Astrocyte of the spinal cord (primary cell): Measurements from ENCODE around the gene TMEM181.
"Not testable (repeated sequence)": the region's sequence is repeated elsewhere in the genome, so short reads cannot be mapped to it uniquely, and the experiment has no call there.

ENCODE experiments used
- DNase-seq: peaks from one replicate; pipeline ENCODE4 v3.0.0; 2011; ENCODE audit warnings: low read depth, low spot score
- H3K4me3 ChIP-seq: 2 replicates; pipeline ENCODE4 v1.5.1; 2011; ENCODE audit warnings: low read depth, mild to moderate bottlenecking, low read length, moderate library complexity
- CTCF ChIP-seq: IDR thresholded peaks from 2 replicates; pipeline ENCODE4 v1.5.1; 2012; ENCODE audit warnings: low read depth, mild to moderate bottlenecking, low read length, inconsistent platforms
- in situ Hi-C: cut with HindIII; loops from 2 replicates; pipeline ENCODE4 v1.10.0; 2017; ENCODE audit warnings: low sequenced_read_pairs

Gene TMEM181

DNA sequence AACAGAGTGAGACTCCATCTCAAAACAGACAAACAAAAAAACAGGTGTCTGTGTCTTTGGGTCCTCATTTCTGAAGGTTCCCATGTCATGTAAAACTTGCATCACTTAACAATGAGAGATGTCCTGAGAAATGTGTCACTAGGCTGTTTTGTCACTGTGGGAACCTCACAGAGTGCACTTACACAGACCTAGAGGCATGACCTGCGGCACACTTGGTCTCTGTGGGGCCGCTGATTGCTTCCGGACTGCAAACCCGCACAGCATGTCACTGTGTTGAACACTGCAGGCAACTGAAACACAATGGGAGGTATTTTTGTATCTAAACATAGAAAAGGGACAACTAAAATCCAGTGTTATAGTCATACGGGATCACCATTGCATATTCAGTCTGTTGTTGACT lies 42.3 kb upstream of the TMEM181 start:
- peak; percentile 20 for DNase-seq
- H3K4me3 ChIP-seq, result no peak overlapping the region
- no peak for TF ChIP-seq CTCF
- in situ Hi-C loops, result no loop called here

DNA sequence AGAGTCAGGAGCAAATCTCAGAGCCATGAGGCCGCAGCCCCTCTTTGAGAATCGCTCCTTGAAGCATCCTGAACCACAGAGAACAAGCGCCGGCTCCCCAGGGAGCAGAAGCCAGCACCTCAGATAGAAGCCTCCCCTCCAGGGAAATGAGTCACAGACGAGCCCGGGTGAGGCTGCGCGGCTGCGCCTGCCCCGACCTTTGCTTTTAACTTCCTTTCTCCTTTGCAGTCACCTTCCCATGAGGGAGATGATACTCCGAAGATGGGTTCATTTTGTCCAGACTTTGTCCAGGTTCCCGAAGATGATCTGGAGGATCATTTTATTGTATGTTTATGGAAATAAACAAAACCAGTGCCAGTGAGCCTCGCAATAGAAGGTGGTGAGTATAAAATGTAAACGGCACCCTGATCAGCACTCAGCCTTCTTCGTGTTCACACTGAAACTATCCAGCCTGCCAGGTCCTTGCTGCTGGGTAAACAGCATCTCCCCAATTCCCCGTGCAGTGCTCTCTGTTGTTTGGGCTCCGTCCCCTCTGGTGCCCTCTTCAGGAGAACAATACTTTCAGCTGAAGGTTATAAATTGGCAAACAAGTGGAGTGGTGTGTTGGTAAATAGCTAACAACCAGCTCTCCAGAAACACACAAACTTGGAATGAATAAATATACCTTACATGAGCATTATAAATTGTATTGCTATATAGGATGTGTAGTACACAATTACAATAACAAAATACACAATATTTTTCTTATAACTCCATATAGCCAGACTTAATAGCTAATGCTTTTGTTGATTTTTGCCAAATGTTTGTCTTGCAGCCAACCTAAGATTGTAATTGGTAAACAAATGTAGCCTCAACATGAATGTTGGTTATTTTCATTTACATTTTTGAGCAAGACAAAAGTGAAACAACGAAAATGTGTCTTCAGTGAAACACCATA lies 41.4 kb upstream of the TMEM181 start:
- H3K4me3 ChIP-seq, result peak overlapping the region; percentile 20
- in situ Hi-C loops, result no loop called here
- peak; percentile 65 for TF ChIP-seq CTCF

GRCh38 chr6:158519300-158519699 lies 40.6 kb upstream of the TMEM181 start:
- no peak for TF ChIP-seq CTCF
- H3K4me3 ChIP-seq, result no peak overlapping the region
- DNase-seq, result no peak
- in situ Hi-C loops, result no loop called here

More for the DNA sequence above, 41.4 kb upstream of the TMEM181 start:
- DNase-seq, result peak; percentile 75

DNA sequence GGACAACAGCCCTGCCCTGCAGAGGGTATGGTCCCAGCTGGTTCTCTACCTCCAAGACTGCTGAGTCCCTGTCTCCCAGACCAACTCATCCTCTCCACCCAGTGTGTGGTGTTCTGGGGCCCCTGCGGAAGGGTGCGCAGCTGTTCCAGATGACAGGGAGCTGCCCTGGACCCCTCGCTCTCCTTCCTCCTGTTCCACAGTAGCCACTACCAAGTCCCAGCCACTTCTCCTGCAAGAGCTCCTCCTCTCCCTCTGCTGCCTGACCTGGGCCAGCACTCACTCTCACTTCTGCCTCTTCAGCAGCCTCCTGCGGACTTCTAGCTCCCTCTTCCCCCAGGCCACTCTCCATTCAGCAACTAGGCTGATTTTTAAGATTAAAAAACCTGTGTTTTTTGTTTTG lies 40.1 kb upstream of the TMEM181 start:
- in situ Hi-C loops, result no loop called here
- no peak for TF ChIP-seq CTCF

DNA sequence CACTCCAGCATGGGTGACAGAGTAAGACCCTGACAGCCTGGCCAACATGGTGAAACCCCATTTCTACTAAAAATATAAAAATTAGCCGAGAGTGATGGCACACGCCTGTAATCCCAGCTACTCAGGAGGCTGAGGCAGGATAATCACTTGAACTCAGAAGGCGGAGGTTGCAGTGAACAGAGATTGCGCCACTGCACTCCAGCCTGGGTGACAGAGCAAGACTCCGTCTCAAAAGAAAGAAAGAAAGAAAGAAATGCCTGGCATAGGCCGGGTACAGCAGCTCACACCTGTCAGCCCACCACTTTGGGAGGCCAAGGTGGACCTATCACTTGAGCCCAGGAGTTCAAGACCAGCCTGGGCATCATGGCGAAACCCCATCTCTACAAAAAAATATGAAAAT lies 38.9 kb upstream of the TMEM181 start:
- in situ Hi-C loops, DNase-seq, H3K4me3 ChIP-seq: not testable (repeated sequence)

More for the DNA sequence above, 40.1 kb upstream of the TMEM181 start:
- H3K4me3 ChIP-seq, result no peak overlapping the region
- DNase-seq, result no peak

DNA sequence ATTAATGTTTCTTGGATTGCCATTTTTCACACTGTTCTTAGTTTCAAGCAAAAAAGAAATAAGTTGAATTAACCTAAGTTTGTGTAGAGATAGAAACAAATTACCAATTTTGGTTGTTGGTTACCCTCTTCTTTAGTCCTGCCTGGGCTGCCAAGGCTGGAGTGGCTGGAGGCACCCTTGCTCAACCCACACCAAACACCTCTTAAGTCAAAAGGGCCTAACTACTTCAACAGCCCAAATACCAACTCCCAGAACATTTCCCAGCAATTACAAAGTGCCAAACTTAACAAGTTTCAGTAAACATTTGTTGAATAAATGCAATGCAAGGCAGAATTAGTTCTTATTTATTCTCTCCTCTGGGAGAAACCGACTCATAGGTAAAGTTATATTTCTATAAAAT lies 38.1 kb upstream of the TMEM181 start:
- in situ Hi-C loops, result no loop called here
- TF ChIP-seq CTCF, result no peak

DNA sequence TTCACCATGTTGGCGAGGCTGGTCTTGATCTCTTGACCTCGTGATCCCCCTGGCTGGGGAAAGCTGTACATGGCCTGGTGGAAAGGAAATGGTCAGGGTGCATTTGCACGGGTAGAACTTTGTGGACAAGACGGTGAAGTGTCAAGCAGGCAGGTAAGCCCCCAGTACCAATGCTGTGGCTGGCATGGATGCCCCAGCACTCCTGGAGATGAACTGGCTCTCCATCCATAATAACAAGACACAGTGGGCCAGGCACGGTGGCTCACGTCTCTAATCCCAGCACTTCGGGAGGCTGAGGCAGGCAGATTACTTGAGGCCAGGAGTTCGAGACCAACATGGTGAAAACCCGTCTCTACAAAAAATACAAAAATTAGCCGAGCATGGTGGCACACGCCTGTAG lies 37.3 kb upstream of the TMEM181 start:
- no peak for DNase-seq
- no peak overlapping the region for H3K4me3 ChIP-seq
- in situ Hi-C loops, result no loop called here
- no peak for TF ChIP-seq CTCF

More for the DNA sequence above, 38.1 kb upstream of the TMEM181 start:
- no peak for DNase-seq
- H3K4me3 ChIP-seq, result no peak overlapping the region
